ENCODE data around the gene MGAT4B.

MGAT4B gene

GRCh38 chr5:179779826-179780225, 26.8 kb downstream of the MGAT4B start:
- no peak overlapping the region for H3K4me2 ChIP-seq (ENCODE audit: low read depth, low read length, poor library complexity, severe bottlenecking)
- H3K36me3 ChIP-seq (ENCODE audit: low read length) = no peaks in the 10 kb centered on the region; the same call in 1 of the 2 replicates
- no peak overlapping the region for H3K9ac ChIP-seq (ENCODE audit: low read length)
- no peaks in the 10 kb centered on the region for H3K9me3 ChIP-seq (ENCODE audit: insufficient read depth, low read length)
- TF ChIP-seq CTCF (IDR thresholded peaks at IDR 0.05; ENCODE audit: insufficient read depth, low read length, poor library complexity, severe bottlenecking) (no peak), EZH2phosphoT487 (conservative IDR thresholded peaks at IDR 0.05; ENCODE audit: low read length) (no peak)
- no peaks in the 10 kb centered on the region for H3F3A ChIP-seq (ENCODE audit: insufficient read depth)
- no peaks in the 10 kb centered on the region for H3K27me3 ChIP-seq (ENCODE audit: low read length)
- H3K9me2 ChIP-seq (replicated peaks; ENCODE audit: insufficient read depth, low read length) = no peaks in the 10 kb centered on the region
- H3K27ac ChIP-seq (ENCODE audit: low read depth, low read length) = no peak overlapping the region
- no peak overlapping the region for H2AFZ ChIP-seq (ENCODE audit: low read depth, low read length, severe bottlenecking)
- H3K4me3 ChIP-seq (ENCODE audit: insufficient read depth, low read length, poor library complexity, severe bottlenecking) = no peak overlapping the region
- no peaks in the 10 kb centered on the region for H4K20me1 ChIP-seq (ENCODE audit: low read depth, low read length)
- H3K79me2 ChIP-seq (ENCODE audit: insufficient read depth, low read length) = no peaks in the 10 kb centered on the region

GRCh38 chr5:179778591-179778990, 28.1 kb downstream of the MGAT4B start:
- H3K9ac ChIP-seq (ENCODE audit: low read length) = no peak overlapping the region
- H3K27ac ChIP-seq (ENCODE audit: low read depth, low read length) = no peak overlapping the region
- H4K20me1 ChIP-seq (ENCODE audit: low read depth, low read length) = no peaks in the 10 kb centered on the region
- no peaks in the 10 kb centered on the region; the same call in 1 of the 2 replicates for H3K36me3 ChIP-seq (ENCODE audit: low read length)
- no peaks in the 10 kb centered on the region for H3K27me3 ChIP-seq (ENCODE audit: low read length)
- H3F3A ChIP-seq (ENCODE audit: insufficient read depth) = no peaks in the 10 kb centered on the region
- H3K9me2 ChIP-seq (replicated peaks; ENCODE audit: insufficient read depth, low read length) = no peaks in the 10 kb centered on the region
- no peaks in the 10 kb centered on the region for H3K9me3 ChIP-seq (ENCODE audit: insufficient read depth, low read length)
- TF ChIP-seq EZH2phosphoT487 (conservative IDR thresholded peaks at IDR 0.05; ENCODE audit: low read length) (no peak), CTCF (IDR thresholded peaks at IDR 0.05; ENCODE audit: insufficient read depth, low read length, poor library complexity, severe bottlenecking) (no peak)
- no peak overlapping the region for H3K4me2 ChIP-seq (ENCODE audit: low read depth, low read length, poor library complexity, severe bottlenecking)
- H3K4me3 ChIP-seq (ENCODE audit: insufficient read depth, low read length, poor library complexity, severe bottlenecking) = no peak overlapping the region
- H2AFZ ChIP-seq (ENCODE audit: low read depth, low read length, severe bottlenecking) = no peak overlapping the region
- H3K79me2 ChIP-seq (ENCODE audit: insufficient read depth, low read length) = no peaks in the 10 kb centered on the region

- no peak overlapping the region for H2AFZ ChIP-seq (ENCODE audit: low read depth, low read length, severe bottlenecking)
- no peak overlapping the region for H3K4me3 ChIP-seq (ENCODE audit: insufficient read depth, low read length, poor library complexity, severe bottlenecking)
- H3K9me2 ChIP-seq (replicated peaks; ENCODE audit: insufficient read depth, low read length) = no peaks in the 10 kb centered on the region
- H3K36me3 ChIP-seq (ENCODE audit: low read length) = no peaks in the 10 kb centered on the region; the same call in 1 of the 2 replicates
- no peaks in the 10 kb centered on the region for H4K20me1 ChIP-seq (ENCODE audit: low read depth, low read length)
- H3K4me2 ChIP-seq (ENCODE audit: low read depth, low read length, poor library complexity, severe bottlenecking) = no peak overlapping the region
- no peak overlapping the region for H3K9ac ChIP-seq (ENCODE audit: low read length)
- TF ChIP-seq EZH2phosphoT487 (conservative IDR thresholded peaks at IDR 0.05; ENCODE audit: low read length) = no peak
- TF ChIP-seq CTCF (IDR thresholded peaks at IDR 0.05; ENCODE audit: insufficient read depth, low read length, poor library complexity, severe bottlenecking) = no peak
- no peak overlapping the region for H3K27ac ChIP-seq (ENCODE audit: low read depth, low read length)
- H3K9me3 ChIP-seq (ENCODE audit: insufficient read depth, low read length) = no peaks in the 10 kb centered on the region
- no peaks in the 10 kb centered on the region for H3K27me3 ChIP-seq (ENCODE audit: low read length)
- no peaks in the 10 kb centered on the region for H3K79me2 ChIP-seq (ENCODE audit: insufficient read depth, low read length)
- no peaks in the 10 kb centered on the region for H3F3A ChIP-seq (ENCODE audit: insufficient read depth)
These were observed 28.8 kb downstream of the MGAT4B start for GRCh38 chr5:179777909-179778308.
